Left lung (tissue), 10 donors: ENCODE data around the gene C16orf89. TPM values are rescaled to one million over a fixed set of nuclear protein-coding genes. Genes with fewer than 3 reads are reported as not detected.

Experiments used
- ATAC-seq: fragments of 200-7000 bp; cut with Tn5 transposase; one replicate; pipeline ENCODE4 v1.9.1; 2020; ENCODE audit warnings: moderate library complexity
- DNase-seq, 4 donors: peaks; one replicate each; pipeline ENCODE4 v3.0.0-alpha.2; 2013 to 2020
- H3K27ac ChIP-seq, 2 donors: fragments of 200-600 bp; sonication (generic) in 1 of 2; one replicate each; pipeline versions ENCODE4 v1.5.0 to v1.8.0; 2020 to 2021
- H3K27me3 ChIP-seq, 2 donors: fragments of 200-600 bp; sonication (generic) in 1 of 2; one replicate each; pipeline versions ENCODE4 v1.5.0 to v1.8.0; 2020 to 2021
- H3K36me3 ChIP-seq, 2 donors: fragments of 200-600 bp; sonication (generic) in 1 of 2; one replicate each; pipeline versions ENCODE4 v1.5.0 to v1.8.0; 2020 to 2021
- H3K4me1 ChIP-seq, 2 donors: fragments of 200-600 bp; one replicate each; pipeline ENCODE4 v1.8.0; 2021
- H3K4me3 ChIP-seq, 2 donors: fragments of 200-600 bp; sonication (generic) in 1 of 2; one replicate each; pipeline versions ENCODE4 v1.5.0 to v1.8.0; 2020 to 2021; ENCODE audit warnings: mild to moderate bottlenecking in 1 of 2
- H3K9me3 ChIP-seq, 2 donors: fragments of 200-600 bp; sonication (generic) in 1 of 2; one replicate each; pipeline versions ENCODE4 v1.5.0 to v1.8.0; 2020 to 2021
- intact Hi-C, 2 donors: fragments of 100-400 bp; cut with DNase I; formaldehyde crosslinking; loops; one replicate each; pipeline versions ENCODE4 v1.11.2 to v1.14.2; 2022
- polyA plus RNA-seq, 6 donors: library from polyadenylated mRNA; unstranded; fragments of 120-200 nt; gene quantifications; one replicate each; pipeline ENCODE4 v1.2.1, GENCODE V29; 2013; ENCODE audit not compliant: insufficient read length in 6 of 6
- total RNA-seq, 2 donors: library from RNA; stranded (reverse); fragmentation: NEBNext Ultra II Directional; extraction: Animal tissue kit (Norgen Biotek cat#: 25700); gene quantifications; one replicate each; pipeline ENCODE4 v1.2.1, GENCODE V29; 2021
- TF ChIP-seq, protein P1 (sequence below), 2 donors: fragments of 200-600 bp; sonication (generic) in 1 of 2; IDR thresholded peaks; one replicate each; pipeline versions ENCODE4 v1.5.0 to v1.8.0; 2021; ENCODE audit warnings: antibody characterized with exemption in 2 of 2
- donor health status: DM: no; HTN: yes; CAD: no.
- donor health status: DM: no; HTN: no; CAD: no.

Gene C16orf89
- total and polyA plus RNA-seq, 8 donors, result 67.0 to 209 (median 139) TPM

DNA sequence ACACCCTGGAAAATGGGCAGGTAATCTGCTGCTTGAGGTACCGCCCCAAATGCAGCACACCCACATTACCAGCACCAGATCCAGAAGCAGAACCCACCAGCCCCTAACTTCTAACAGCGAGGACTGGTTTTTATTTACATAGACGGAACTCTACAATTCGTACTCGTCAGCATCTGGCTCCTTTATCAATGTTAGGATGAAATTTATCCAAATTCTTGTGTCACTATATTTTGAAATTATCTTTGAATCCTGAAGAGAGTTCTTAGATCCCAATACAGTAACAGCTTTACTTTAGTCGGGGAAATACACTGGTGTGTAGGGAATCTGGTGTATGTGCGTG is 5.6 kb upstream of the C16orf89 start:
- Histone ChIP-seq H3K27me3 (no peaks in the 10 kb centered on the region), H3K4me1 (peaks cover 3 to 18% of the 10 kb centered on the region in 2 donors), H3K36me3 (peaks cover 0 to 24% of the 10 kb centered on the region in 2 donors), H3K4me3 (peak overlapping the region; percentile 58 to 80), H3K9me3 (no peaks in the 10 kb centered on the region), H3K27ac (peak overlapping the region; percentile 76 to 86)
- TF ChIP-seq, protein P1, sequence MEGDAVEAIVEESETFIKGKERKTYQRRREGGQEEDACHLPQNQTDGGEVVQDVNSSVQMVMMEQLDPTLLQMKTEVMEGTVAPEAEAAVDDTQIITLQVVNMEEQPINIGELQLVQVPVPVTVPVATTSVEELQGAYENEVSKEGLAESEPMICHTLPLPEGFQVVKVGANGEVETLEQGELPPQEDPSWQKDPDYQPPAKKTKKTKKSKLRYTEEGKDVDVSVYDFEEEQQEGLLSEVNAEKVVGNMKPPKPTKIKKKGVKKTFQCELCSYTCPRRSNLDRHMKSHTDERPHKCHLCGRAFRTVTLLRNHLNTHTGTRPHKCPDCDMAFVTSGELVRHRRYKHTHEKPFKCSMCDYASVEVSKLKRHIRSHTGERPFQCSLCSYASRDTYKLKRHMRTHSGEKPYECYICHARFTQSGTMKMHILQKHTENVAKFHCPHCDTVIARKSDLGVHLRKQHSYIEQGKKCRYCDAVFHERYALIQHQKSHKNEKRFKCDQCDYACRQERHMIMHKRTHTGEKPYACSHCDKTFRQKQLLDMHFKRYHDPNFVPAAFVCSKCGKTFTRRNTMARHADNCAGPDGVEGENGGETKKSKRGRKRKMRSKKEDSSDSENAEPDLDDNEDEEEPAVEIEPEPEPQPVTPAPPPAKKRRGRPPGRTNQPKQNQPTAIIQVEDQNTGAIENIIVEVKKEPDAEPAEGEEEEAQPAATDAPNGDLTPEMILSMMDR (IDR thresholded peaks at IDR 0.05), result no peak
- no peak for DNase-seq
- intact Hi-C loops, result no loop called here
- no peak for ATAC-seq

DNA sequence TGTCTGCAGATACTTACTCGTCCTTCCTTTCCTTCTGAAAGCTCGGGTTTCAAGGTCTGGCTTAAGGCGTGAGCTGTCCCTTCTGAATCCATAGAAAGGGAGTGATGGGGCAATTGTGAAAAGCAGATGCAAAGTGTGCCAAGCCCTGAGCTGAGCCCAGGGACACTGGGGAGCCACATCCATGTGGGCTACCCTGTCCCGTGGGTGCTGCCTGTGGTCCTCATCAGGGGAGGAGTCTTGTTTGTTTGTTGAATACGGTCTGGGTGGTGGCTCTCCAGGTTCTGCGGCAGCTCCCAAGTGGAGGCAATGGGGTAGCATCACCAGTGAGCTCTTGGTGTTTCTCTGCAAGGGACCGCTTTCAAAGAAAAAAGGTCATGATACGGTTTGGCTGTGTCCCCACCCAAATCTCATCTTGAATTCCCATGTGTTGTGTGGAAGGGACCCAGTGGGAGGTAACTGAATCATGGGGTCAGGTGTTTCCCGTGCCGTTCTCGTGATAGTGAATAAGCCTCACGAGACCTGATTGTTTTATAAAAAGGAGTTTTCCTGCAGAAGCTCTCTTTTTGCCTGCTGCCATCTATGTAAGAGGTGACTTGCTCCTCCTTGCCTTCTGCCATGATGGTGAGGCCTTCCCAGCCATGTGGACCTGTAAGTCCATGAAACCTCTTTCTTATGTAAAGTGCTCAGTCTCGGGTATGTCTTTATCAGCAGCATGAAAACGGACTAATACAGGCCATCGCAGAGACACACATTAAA is 4.9 kb upstream of the C16orf89 start:
- peaks cover 3 to 23% of the 10 kb centered on the region in 2 donors for H3K4me1 ChIP-seq
- ATAC-seq (no peak), DNase-seq (no peak)
- H3K27me3 ChIP-seq, result no peaks in the 10 kb centered on the region
- H3K36me3 ChIP-seq, result peaks cover 0 to 17% of the 10 kb centered on the region in 2 donors
- intact Hi-C loops, result no loop called here
- H3K4me3 ChIP-seq, result no peak overlapping the region
- H3K27ac ChIP-seq, result peak overlapping the region in 1 of 2 donors; percentile 76
- no peaks in the 10 kb centered on the region for H3K9me3 ChIP-seq
- TF ChIP-seq, protein P1 (IDR thresholded peaks at IDR 0.05), result no peak

DNA sequence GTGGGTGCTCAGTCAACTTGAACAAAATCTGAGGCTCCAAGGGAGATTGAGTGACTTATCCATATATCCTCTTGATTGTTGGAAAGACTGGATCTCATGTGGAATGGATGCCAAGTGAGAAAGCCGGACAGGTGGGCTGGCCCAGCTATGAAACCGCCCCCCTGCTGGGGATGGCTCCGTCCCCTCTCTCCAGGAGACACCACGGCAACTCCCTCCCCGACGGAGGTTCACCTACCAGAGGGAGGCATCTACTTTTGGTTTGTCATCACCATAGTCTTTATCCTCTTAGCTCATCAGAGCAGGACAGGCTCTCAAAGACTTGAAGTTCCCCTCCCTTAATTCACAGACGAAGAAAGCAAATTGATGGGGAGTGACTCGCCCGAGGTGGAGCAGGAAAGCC is 4.1 kb upstream of the C16orf89 start:
- intact Hi-C loops, result no loop called here
- TF ChIP-seq, protein P1 (IDR thresholded peaks at IDR 0.05), result no peak
- no peak overlapping the region for H3K27ac ChIP-seq
- no peaks in the 10 kb centered on the region for H3K9me3 ChIP-seq
- DNase-seq (peak in 1 of 4 donors; percentile 28), ATAC-seq (no peak)
- H3K36me3 ChIP-seq, result peaks cover 0 to 9% of the 10 kb centered on the region in 2 donors
- peaks cover 3 to 24% of the 10 kb centered on the region in 2 donors for H3K4me1 ChIP-seq
- no peaks in the 10 kb centered on the region for H3K27me3 ChIP-seq
- H3K4me3 ChIP-seq, result no peak overlapping the region

DNA sequence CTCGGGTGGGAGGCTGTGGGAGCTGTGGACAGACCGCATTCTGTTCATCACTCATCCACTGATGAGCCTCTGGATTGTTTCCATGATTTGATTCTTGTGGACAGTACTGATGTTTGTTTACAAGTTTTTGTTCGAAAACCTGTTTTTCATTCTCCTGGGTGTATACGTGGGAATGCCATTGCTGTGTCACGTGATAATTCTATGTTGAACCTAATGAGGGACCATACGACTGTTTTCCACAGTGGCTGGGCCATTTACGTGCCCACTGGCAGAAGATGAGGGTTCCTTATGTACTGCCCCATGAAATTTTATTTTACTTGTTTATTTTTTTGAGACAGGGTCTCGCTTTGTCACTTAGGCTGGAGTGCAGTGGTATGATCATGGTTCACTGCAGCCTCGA is 3.3 kb upstream of the C16orf89 start:
- ATAC-seq (no peak), DNase-seq (no peak)
- Histone ChIP-seq H3K36me3 (peaks cover 0 to 3% of the 10 kb centered on the region in 2 donors), H3K27me3 (no peaks in the 10 kb centered on the region), H3K27ac (no peak overlapping the region), H3K4me1 (peaks cover 3 to 24% of the 10 kb centered on the region in 2 donors), H3K4me3 (no peak overlapping the region), H3K9me3 (no peaks in the 10 kb centered on the region)
- intact Hi-C loops, result no loop called here
- TF ChIP-seq, protein P1 (IDR thresholded peaks at IDR 0.05), result no peak

DNA sequence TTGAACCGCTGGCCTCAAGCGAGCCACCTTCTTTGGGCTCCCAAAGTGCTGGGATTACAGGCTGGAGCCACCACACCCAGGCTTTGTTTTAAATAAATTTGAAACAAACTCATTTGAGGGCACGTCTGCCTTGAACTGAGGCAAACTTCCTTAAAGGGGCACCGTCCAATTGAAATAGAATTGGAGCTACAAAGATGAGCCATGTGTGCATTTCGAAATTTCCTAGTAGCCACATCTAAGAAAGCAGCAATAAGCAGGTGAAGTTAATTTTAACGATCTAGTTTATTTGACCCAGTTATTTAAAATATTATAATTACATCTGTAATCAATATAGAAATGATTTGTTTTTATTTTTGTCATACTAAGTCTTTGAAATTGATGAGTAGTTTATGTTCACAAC is 755 bp upstream of the C16orf89 start:
- Histone ChIP-seq H3K4me3 (no peak overlapping the region), H3K9me3 (no peaks in the 10 kb centered on the region), H3K4me1 (peaks cover 3 to 10% of the 10 kb centered on the region in 2 donors), H3K27ac (no peak overlapping the region), H3K36me3 (no peaks in the 10 kb centered on the region), H3K27me3 (no peaks in the 10 kb centered on the region)
- DNase-seq (peak in 1 of 4 donors; percentile 23), ATAC-seq (no peak)
- TF ChIP-seq, protein P1 (IDR thresholded peaks at IDR 0.05), result no peak
- intact Hi-C loops, result no loop called here
